Activated naive CD4-positive, alpha-beta T cell treated with anti-CD3 and anti-CD28 coated beads, Interleukin-2, amount 50 U/mL, for 24 hours (primary cell): ENCODE results near the gene USP9X.

ENCODE experiments used
- H3K27ac Mint-ChIP-seq: one replicate; pipeline ENCODE4 v1.8.0; 2021; ENCODE audit warnings: mild to moderate bottlenecking, mixed read lengths
- H3K27me3 Mint-ChIP-seq: one replicate; pipeline ENCODE4 v1.8.0; 2021; ENCODE audit warnings: mixed read lengths
- H3K36me3 Mint-ChIP-seq: one replicate; pipeline ENCODE4 v1.8.0; 2021; ENCODE audit warnings: mixed read lengths
- H3K4me1 Mint-ChIP-seq: one replicate; pipeline ENCODE4 v1.8.0; 2021; ENCODE audit warnings: mixed read lengths
- H3K4me3 Mint-ChIP-seq: one replicate; pipeline ENCODE4 v1.8.0; 2021; ENCODE audit warnings: mild to moderate bottlenecking, mixed read lengths
- H3K9me3 Mint-ChIP-seq: one replicate; pipeline ENCODE4 v1.8.0; 2021; ENCODE audit warnings: mixed read lengths

Gene USP9X

GRCh38 chrX:41067721-41068120, 17.5 kb upstream of the USP9X start:
- Mint-ChIP-seq H3K4me3 (no peak overlapping the region), H3K27ac (peak overlapping the region; percentile 10), H3K9me3 (no peaks in the 10 kb centered on the region), H3K4me1 (no peaks in the 10 kb centered on the region), H3K36me3 (no peaks in the 10 kb centered on the region), H3K27me3 (no peaks in the 10 kb centered on the region)

- Mint-ChIP-seq H3K4me1 (no peaks in the 10 kb centered on the region), H3K4me3 (no peak overlapping the region), H3K27me3 (no peaks in the 10 kb centered on the region), H3K36me3 (no peaks in the 10 kb centered on the region), H3K27ac (no peak overlapping the region), H3K9me3 (no peaks in the 10 kb centered on the region)
Measured at GRCh38 chrX:41076742-41077141, 8.5 kb upstream of the USP9X start.

GRCh38 chrX:41081821-41082220, 3.4 kb upstream of the USP9X start:
- H3K27me3 Mint-ChIP-seq = no peaks in the 10 kb centered on the region
- H3K4me3 Mint-ChIP-seq = no peak overlapping the region
- no peaks in the 10 kb centered on the region for H3K9me3 Mint-ChIP-seq
- peaks cover 10% of the 10 kb centered on the region for H3K4me1 Mint-ChIP-seq
- no peaks in the 10 kb centered on the region for H3K36me3 Mint-ChIP-seq
- no peak overlapping the region for H3K27ac Mint-ChIP-seq

- Mint-ChIP-seq H3K9me3 (no peaks in the 10 kb centered on the region), H3K27ac (no peak overlapping the region), H3K4me3 (no peak overlapping the region), H3K27me3 (no peaks in the 10 kb centered on the region), H3K4me1 (peaks cover 10% of the 10 kb centered on the region), H3K36me3 (peaks cover 1% of the 10 kb centered on the region)
Measured at GRCh38 chrX:41082783-41083182, 2.5 kb upstream of the USP9X start.

- H3K4me3 Mint-ChIP-seq = peak overlapping the region; percentile 94
- H3K4me1 Mint-ChIP-seq = peaks cover 23% of the 10 kb centered on the region
- H3K9me3 Mint-ChIP-seq = no peaks in the 10 kb centered on the region
- H3K27ac Mint-ChIP-seq = peak overlapping the region; percentile 99
- H3K27me3 Mint-ChIP-seq = no peaks in the 10 kb centered on the region
- H3K36me3 Mint-ChIP-seq = peaks cover 5% of the 10 kb centered on the region
Measured at GRCh38 chrX:41084044-41084892, 977 bp upstream of the USP9X start.

- Mint-ChIP-seq H3K4me3 (peak overlapping the region; percentile 88), H3K9me3 (no peaks in the 10 kb centered on the region), H3K27me3 (no peaks in the 10 kb centered on the region), H3K27ac (peak overlapping the region; percentile 85), H3K36me3 (peaks cover 5% of the 10 kb centered on the region), H3K4me1 (peaks cover 29% of the 10 kb centered on the region)
Measured at GRCh38 chrX:41085512-41085877, 250 bp downstream of the USP9X start.

GRCh38 chrX:41085878-41086626, 807 bp downstream of the USP9X start:
- H3K36me3 Mint-ChIP-seq = peaks cover 5% of the 10 kb centered on the region
- H3K9me3 Mint-ChIP-seq = no peaks in the 10 kb centered on the region
- peaks cover 35% of the 10 kb centered on the region for H3K4me1 Mint-ChIP-seq
- H3K27me3 Mint-ChIP-seq = no peaks in the 10 kb centered on the region
- H3K27ac Mint-ChIP-seq = peak overlapping the region; percentile 85
- H3K4me3 Mint-ChIP-seq = peak overlapping the region; percentile 88

GRCh38 chrX:41086627-41086932, 1.3 kb downstream of the USP9X start:
- no peaks in the 10 kb centered on the region for H3K9me3 Mint-ChIP-seq
- peaks cover 5% of the 10 kb centered on the region for H3K36me3 Mint-ChIP-seq
- peak overlapping the region; percentile 88 for H3K4me3 Mint-ChIP-seq
- peak overlapping the region; percentile 92 for H3K27ac Mint-ChIP-seq
- no peaks in the 10 kb centered on the region for H3K27me3 Mint-ChIP-seq
- H3K4me1 Mint-ChIP-seq = peaks cover 40% of the 10 kb centered on the region

GRCh38 chrX:41087201-41087600, 2.0 kb downstream of the USP9X start:
- Mint-ChIP-seq H3K4me3 (peak overlapping the region; percentile 88), H3K9me3 (no peaks in the 10 kb centered on the region), H3K27me3 (no peaks in the 10 kb centered on the region), H3K36me3 (peaks cover 5% of the 10 kb centered on the region), H3K4me1 (peaks cover 46% of the 10 kb centered on the region), H3K27ac (peak overlapping the region; percentile 92)

GRCh38 chrX:41090568-41091238, 5.5 kb downstream of the USP9X start:
- peaks cover 68% of the 10 kb centered on the region for H3K4me1 Mint-ChIP-seq
- H3K27ac Mint-ChIP-seq = peak overlapping the region; percentile 78
- no peaks in the 10 kb centered on the region for H3K9me3 Mint-ChIP-seq
- H3K27me3 Mint-ChIP-seq = no peaks in the 10 kb centered on the region
- H3K36me3 Mint-ChIP-seq = peaks cover 8% of the 10 kb centered on the region
- H3K4me3 Mint-ChIP-seq = peak overlapping the region; percentile 60

- Mint-ChIP-seq H3K4me3 (no peak overlapping the region), H3K36me3 (peaks cover 6% of the 10 kb centered on the region), H3K9me3 (no peaks in the 10 kb centered on the region), H3K27ac (no peak overlapping the region), H3K4me1 (peaks cover 89% of the 10 kb centered on the region), H3K27me3 (no peaks in the 10 kb centered on the region)
Measured at GRCh38 chrX:41092776-41093175, 7.5 kb downstream of the USP9X start.

GRCh38 chrX:41095174-41095573, 9.9 kb downstream of the USP9X start:
- Mint-ChIP-seq H3K27me3 (no peaks in the 10 kb centered on the region), H3K4me1 (peaks cover 91% of the 10 kb centered on the region), H3K27ac (peak overlapping the region; percentile 84), H3K9me3 (no peaks in the 10 kb centered on the region), H3K36me3 (peaks cover 5% of the 10 kb centered on the region), H3K4me3 (peak overlapping the region; percentile 27)

- H3K4me3 Mint-ChIP-seq = peak overlapping the region; percentile 27
- peak overlapping the region; percentile 33 for H3K27ac Mint-ChIP-seq
- no peaks in the 10 kb centered on the region for H3K9me3 Mint-ChIP-seq
- H3K4me1 Mint-ChIP-seq = peaks cover 87% of the 10 kb centered on the region
- peaks cover 5% of the 10 kb centered on the region for H3K36me3 Mint-ChIP-seq
- H3K27me3 Mint-ChIP-seq = no peaks in the 10 kb centered on the region
Measured at GRCh38 chrX:41095908-41096307, 10.7 kb downstream of the USP9X start.

- no peaks in the 10 kb centered on the region for H3K27me3 Mint-ChIP-seq
- peak overlapping the region; percentile 33 for H3K27ac Mint-ChIP-seq
- H3K9me3 Mint-ChIP-seq = no peaks in the 10 kb centered on the region
- peak overlapping the region; percentile 23 for H3K4me3 Mint-ChIP-seq
- peaks cover 82% of the 10 kb centered on the region for H3K4me1 Mint-ChIP-seq
- peaks cover 5% of the 10 kb centered on the region for H3K36me3 Mint-ChIP-seq
Measured at GRCh38 chrX:41096339-41096955, 11.2 kb downstream of the USP9X start.

- no peaks in the 10 kb centered on the region for H3K9me3 Mint-ChIP-seq
- peaks cover 5% of the 10 kb centered on the region for H3K36me3 Mint-ChIP-seq
- peak overlapping the region; percentile 80 for H3K27ac Mint-ChIP-seq
- H3K4me1 Mint-ChIP-seq = peaks cover 78% of the 10 kb centered on the region
- peak overlapping the region; percentile 39 for H3K4me3 Mint-ChIP-seq
- H3K27me3 Mint-ChIP-seq = no peaks in the 10 kb centered on the region
Measured at GRCh38 chrX:41097326-41097725, 12.1 kb downstream of the USP9X start.
